WTC11 (cell line): Measurements from ENCODE around the gene STUB1. TPM values are rescaled to one million over a fixed set of nuclear protein-coding genes. Genes with fewer than 3 reads are reported as not detected.

Source experiments
- ATAC-seq: fragments of 200-7000 bp; cut with Tn5 transposase; 2 replicates; pipeline ENCODE4 v1.10.0; 2021; ENCODE audit warnings: mild to moderate bottlenecking, moderate library complexity
- CTCF ChIA-PET: fragments of 300-600 bp; sonication (Branson Sonifier 250); formaldehyde crosslinking; loops from one replicate; lab custom pipeline; 2021; ENCODE audit warnings: antibody characterized with exemption; lab: Charles Lee
- POLR2A ChIA-PET: fragments of 350-600 bp; sonication (Branson Sonifier 250); formaldehyde crosslinking; loops from one replicate; lab custom pipeline; 2021; ENCODE audit warnings: antibody characterized with exemption; lab: Charles Lee
- DNase-seq: peaks from one replicate; pipeline ENCODE4 v3.0.0; 2021; ENCODE audit warnings: low spot score
- H3K27ac Mint-ChIP-seq: 2 replicates; pipeline ENCODE4 v1.8.0; 2021; ENCODE audit warnings: mixed read lengths
- H3K27me3 Mint-ChIP-seq: 2 replicates; pipeline ENCODE4 v1.8.0; 2021; ENCODE audit warnings: low read depth, mild to moderate bottlenecking, moderate library complexity, mixed read lengths
- H3K36me3 Mint-ChIP-seq: 2 replicates; pipeline ENCODE4 v1.8.0; 2021; ENCODE audit warnings: mixed read lengths
- H3K4me1 Mint-ChIP-seq: 2 replicates; pipeline ENCODE4 v1.8.0; 2022; ENCODE audit warnings: mixed read lengths
- H3K4me3 Mint-ChIP-seq: 2 replicates; pipeline ENCODE4 v1.8.0; 2021; ENCODE audit warnings: mild to moderate bottlenecking, moderate library complexity, mixed read lengths
- H3K9me3 Mint-ChIP-seq: 2 replicates; pipeline ENCODE4 v1.8.0; 2021; ENCODE audit warnings: mixed read lengths
- CREM ChIP-seq: sonication (generic); formaldehyde crosslinking; IDR thresholded peaks from 2 replicates; pipeline ENCODE4 v1.8.1; 2022; ENCODE audit warnings: mild to moderate bottlenecking, missing genetic modification reagents, moderate library complexity
- HMGA2 ChIP-seq: fragments of 250-450 bp; sonication (Bioruptor Pico); IDR thresholded peaks from 2 replicates; pipeline ENCODE4 v1.4.0; 2021; ENCODE audit warnings: mild to moderate bottlenecking, moderate library complexity
- RELA ChIP-seq: sonication (generic); formaldehyde crosslinking; IDR thresholded peaks from 2 replicates; pipeline ENCODE4 v1.8.1; 2022; ENCODE audit warnings: missing genetic modification reagents, mild to moderate bottlenecking, borderline replicate concordance
- SMAD3 ChIP-seq: sonication (generic); formaldehyde crosslinking; IDR thresholded peaks from 2 replicates; pipeline ENCODE4 v1.8.0; 2022; ENCODE audit warnings: missing genetic modification reagents, mild to moderate bottlenecking, borderline replicate concordance
- SOX15 ChIP-seq: fragments of 250-450 bp; sonication (Bioruptor Pico); IDR thresholded peaks from 2 replicates; pipeline ENCODE4 v1.9.0; 2021; ENCODE audit warnings: mild to moderate bottlenecking
- ZNF263 ChIP-seq: sonication (generic); formaldehyde crosslinking; IDR thresholded peaks from 2 replicates; pipeline ENCODE4 v1.8.1; 2022; ENCODE audit warnings: low read depth, mild to moderate bottlenecking, moderate library complexity, missing genetic modification reagents
- total RNA-seq: library from RNA; stranded (reverse); gene quantifications from 3 replicates; pipeline ENCODE4 v1.2.3, GENCODE V29; 2021
- TF ChIP-seq, protein P1 (sequence below): sonication (generic); formaldehyde crosslinking; IDR thresholded peaks from 2 replicates; pipeline ENCODE4 v1.8.0; 2022; ENCODE audit warnings: missing genetic modification reagents
- TF ChIP-seq, protein P2 (sequence below): sonication (generic); formaldehyde crosslinking; IDR thresholded peaks from 2 replicates; pipeline ENCODE4 v1.8.0; 2023; ENCODE audit warnings: missing genetic modification reagents
- TF ChIP-seq, protein P3 (sequence below): sonication (generic); formaldehyde crosslinking; IDR thresholded peaks from 2 replicates; pipeline ENCODE4 v1.8.1; 2022; ENCODE audit warnings: missing genetic modification reagents, borderline replicate concordance
- TF ChIP-seq, protein P4 (sequence below): fragments of 250-450 bp; sonication (Bioruptor Pico); IDR thresholded peaks from 2 replicates; pipeline ENCODE4 v1.9.0; 2021; ENCODE audit warnings: mild to moderate bottlenecking
- TF ChIP-seq, protein P5 (sequence below): sonication (generic); formaldehyde crosslinking; IDR thresholded peaks from 2 replicates; pipeline ENCODE4 v1.8.1; 2022; ENCODE audit warnings: low read depth, mild to moderate bottlenecking, moderate library complexity, missing genetic modification reagents, borderline replicate concordance
- TF ChIP-seq, protein P6 (sequence below): sonication (generic); formaldehyde crosslinking; IDR thresholded peaks from 2 replicates; pipeline ENCODE4 v1.8.0; 2023; ENCODE audit warnings: missing genetic modification reagents, mild to moderate bottlenecking, borderline replicate concordance

The STUB1 gene
- total RNA-seq, 1 experiment from 2014 or later = 88.2 TPM

DNA sequence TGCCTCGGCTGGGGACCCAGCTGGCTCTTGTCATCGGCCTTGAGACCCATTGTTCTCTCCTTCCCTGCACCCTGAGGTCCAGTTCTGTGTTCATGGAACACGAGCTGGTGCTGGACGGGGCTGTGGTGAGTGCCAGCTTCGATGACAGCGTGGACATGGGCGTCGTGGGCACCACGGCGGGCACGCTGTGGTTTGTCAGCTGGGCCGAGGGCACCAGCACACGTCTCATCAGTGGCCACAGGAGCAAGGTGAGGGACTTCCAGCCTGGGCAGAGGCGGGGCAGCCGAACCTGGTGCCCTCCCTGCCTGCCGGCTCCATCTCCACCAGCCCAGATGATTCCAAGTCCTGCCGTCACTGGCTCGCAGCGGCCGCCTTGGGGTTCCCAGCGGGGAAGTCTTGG, 17.6 kb upstream of the STUB1 start:
- no peaks in the 10 kb centered on the region for H3K9me3 Mint-ChIP-seq
- ChIA-PET CTCF (interaction anchor here (0.8 to 3.1 kb wide), 5 partner anchors 13 to 40 kb away, joined by 3 to 7 read pairs (median 5); partner anchors contain the start of genes METTL26 and WDR90), POLR2A (interaction anchor here (1.1 kb wide), 1 partner anchor 65 kb away, joined by 3 read pairs; no protein-coding TSS in a partner anchor)
- H3K27me3 Mint-ChIP-seq = no peaks in the 10 kb centered on the region
- H3K4me3 Mint-ChIP-seq = no peak overlapping the region
- H3K4me1 Mint-ChIP-seq = peaks cover 4% of the 10 kb centered on the region
- TF ChIP-seq RELA (CRISPR knock-in tag) = no peak
- TF ChIP-seq, protein P1, sequence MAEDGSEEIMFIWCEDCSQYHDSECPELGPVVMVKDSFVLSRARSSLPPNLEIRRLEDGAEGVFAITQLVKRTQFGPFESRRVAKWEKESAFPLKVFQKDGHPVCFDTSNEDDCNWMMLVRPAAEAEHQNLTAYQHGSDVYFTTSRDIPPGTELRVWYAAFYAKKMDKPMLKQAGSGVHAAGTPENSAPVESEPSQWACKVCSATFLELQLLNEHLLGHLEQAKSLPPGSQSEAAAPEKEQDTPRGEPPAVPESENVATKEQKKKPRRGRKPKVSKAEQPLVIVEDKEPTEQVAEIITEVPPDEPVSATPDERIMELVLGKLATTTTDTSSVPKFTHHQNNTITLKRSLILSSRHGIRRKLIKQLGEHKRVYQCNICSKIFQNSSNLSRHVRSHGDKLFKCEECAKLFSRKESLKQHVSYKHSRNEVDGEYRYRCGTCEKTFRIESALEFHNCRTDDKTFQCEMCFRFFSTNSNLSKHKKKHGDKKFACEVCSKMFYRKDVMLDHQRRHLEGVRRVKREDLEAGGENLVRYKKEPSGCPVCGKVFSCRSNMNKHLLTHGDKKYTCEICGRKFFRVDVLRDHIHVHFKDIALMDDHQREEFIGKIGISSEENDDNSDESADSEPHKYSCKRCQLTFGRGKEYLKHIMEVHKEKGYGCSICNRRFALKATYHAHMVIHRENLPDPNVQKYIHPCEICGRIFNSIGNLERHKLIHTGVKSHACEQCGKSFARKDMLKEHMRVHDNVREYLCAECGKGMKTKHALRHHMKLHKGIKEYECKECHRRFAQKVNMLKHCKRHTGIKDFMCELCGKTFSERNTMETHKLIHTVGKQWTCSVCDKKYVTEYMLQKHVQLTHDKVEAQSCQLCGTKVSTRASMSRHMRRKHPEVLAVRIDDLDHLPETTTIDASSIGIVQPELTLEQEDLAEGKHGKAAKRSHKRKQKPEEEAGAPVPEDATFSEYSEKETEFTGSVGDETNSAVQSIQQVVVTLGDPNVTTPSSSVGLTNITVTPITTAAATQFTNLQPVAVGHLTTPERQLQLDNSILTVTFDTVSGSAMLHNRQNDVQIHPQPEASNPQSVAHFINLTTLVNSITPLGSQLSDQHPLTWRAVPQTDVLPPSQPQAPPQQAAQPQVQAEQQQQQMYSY = no peak
- TF ChIP-seq SOX15 (CRISPR knock-in tag) = no peak
- TF ChIP-seq, protein P2, sequence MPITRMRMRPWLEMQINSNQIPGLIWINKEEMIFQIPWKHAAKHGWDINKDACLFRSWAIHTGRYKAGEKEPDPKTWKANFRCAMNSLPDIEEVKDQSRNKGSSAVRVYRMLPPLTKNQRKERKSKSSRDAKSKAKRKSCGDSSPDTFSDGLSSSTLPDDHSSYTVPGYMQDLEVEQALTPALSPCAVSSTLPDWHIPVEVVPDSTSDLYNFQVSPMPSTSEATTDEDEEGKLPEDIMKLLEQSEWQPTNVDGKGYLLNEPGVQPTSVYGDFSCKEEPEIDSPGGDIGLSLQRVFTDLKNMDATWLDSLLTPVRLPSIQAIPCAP (CRISPR knock-in tag) = no peak
- no peak for TF ChIP-seq CREM (CRISPR knock-in tag)
- TF ChIP-seq, protein P3, sequence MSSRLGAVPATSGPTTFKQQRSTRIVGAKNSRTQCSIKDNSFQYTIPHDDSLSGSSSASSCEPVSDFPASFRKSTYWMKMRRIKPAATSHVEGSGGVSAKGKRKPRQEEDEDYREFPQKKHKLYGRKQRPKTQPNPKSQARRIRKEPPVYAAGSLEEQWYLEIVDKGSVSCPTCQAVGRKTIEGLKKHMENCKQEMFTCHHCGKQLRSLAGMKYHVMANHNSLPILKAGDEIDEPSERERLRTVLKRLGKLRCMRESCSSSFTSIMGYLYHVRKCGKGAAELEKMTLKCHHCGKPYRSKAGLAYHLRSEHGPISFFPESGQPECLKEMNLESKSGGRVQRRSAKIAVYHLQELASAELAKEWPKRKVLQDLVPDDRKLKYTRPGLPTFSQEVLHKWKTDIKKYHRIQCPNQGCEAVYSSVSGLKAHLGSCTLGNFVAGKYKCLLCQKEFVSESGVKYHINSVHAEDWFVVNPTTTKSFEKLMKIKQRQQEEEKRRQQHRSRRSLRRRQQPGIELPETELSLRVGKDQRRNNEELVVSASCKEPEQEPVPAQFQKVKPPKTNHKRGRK (CRISPR knock-in tag) = no peak
- TF ChIP-seq, protein P4, sequence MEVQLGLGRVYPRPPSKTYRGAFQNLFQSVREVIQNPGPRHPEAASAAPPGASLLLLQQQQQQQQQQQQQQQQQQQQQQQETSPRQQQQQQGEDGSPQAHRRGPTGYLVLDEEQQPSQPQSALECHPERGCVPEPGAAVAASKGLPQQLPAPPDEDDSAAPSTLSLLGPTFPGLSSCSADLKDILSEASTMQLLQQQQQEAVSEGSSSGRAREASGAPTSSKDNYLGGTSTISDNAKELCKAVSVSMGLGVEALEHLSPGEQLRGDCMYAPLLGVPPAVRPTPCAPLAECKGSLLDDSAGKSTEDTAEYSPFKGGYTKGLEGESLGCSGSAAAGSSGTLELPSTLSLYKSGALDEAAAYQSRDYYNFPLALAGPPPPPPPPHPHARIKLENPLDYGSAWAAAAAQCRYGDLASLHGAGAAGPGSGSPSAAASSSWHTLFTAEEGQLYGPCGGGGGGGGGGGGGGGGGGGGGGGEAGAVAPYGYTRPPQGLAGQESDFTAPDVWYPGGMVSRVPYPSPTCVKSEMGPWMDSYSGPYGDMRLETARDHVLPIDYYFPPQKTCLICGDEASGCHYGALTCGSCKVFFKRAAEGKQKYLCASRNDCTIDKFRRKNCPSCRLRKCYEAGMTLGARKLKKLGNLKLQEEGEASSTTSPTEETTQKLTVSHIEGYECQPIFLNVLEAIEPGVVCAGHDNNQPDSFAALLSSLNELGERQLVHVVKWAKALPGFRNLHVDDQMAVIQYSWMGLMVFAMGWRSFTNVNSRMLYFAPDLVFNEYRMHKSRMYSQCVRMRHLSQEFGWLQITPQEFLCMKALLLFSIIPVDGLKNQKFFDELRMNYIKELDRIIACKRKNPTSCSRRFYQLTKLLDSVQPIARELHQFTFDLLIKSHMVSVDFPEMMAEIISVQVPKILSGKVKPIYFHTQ (CRISPR knock-in tag) = no peak
- TF ChIP-seq, protein P5, sequence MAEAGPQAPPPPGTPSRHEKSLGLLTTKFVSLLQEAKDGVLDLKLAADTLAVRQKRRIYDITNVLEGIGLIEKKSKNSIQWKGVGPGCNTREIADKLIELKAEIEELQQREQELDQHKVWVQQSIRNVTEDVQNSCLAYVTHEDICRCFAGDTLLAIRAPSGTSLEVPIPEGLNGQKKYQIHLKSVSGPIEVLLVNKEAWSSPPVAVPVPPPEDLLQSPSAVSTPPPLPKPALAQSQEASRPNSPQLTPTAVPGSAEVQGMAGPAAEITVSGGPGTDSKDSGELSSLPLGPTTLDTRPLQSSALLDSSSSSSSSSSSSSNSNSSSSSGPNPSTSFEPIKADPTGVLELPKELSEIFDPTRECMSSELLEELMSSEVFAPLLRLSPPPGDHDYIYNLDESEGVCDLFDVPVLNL (CRISPR knock-in tag) = no peak
- TF ChIP-seq SMAD3 (CRISPR knock-in tag) = no peak
- TF ChIP-seq, protein P6, sequence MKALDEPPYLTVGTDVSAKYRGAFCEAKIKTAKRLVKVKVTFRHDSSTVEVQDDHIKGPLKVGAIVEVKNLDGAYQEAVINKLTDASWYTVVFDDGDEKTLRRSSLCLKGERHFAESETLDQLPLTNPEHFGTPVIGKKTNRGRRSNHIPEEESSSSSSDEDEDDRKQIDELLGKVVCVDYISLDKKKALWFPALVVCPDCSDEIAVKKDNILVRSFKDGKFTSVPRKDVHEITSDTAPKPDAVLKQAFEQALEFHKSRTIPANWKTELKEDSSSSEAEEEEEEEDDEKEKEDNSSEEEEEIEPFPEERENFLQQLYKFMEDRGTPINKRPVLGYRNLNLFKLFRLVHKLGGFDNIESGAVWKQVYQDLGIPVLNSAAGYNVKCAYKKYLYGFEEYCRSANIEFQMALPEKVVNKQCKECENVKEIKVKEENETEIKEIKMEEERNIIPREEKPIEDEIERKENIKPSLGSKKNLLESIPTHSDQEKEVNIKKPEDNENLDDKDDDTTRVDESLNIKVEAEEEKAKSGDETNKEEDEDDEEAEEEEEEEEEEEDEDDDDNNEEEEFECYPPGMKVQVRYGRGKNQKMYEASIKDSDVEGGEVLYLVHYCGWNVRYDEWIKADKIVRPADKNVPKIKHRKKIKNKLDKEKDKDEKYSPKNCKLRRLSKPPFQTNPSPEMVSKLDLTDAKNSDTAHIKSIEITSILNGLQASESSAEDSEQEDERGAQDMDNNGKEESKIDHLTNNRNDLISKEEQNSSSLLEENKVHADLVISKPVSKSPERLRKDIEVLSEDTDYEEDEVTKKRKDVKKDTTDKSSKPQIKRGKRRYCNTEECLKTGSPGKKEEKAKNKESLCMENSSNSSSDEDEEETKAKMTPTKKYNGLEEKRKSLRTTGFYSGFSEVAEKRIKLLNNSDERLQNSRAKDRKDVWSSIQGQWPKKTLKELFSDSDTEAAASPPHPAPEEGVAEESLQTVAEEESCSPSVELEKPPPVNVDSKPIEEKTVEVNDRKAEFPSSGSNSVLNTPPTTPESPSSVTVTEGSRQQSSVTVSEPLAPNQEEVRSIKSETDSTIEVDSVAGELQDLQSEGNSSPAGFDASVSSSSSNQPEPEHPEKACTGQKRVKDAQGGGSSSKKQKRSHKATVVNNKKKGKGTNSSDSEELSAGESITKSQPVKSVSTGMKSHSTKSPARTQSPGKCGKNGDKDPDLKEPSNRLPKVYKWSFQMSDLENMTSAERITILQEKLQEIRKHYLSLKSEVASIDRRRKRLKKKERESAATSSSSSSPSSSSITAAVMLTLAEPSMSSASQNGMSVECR = no peak
- no peak for TF ChIP-seq ZNF263 (CRISPR knock-in tag)
- TF ChIP-seq HMGA2 (CRISPR knock-in tag) = no peak
- DNase-seq (no peak), ATAC-seq (no peak)
- no peak overlapping the region for H3K27ac Mint-ChIP-seq
- H3K36me3 Mint-ChIP-seq = no peaks in the 10 kb centered on the region
